ENCODE data around the gene CUL2. TPM values are rescaled to one million over a fixed set of nuclear protein-coding genes. Genes with fewer than 3 reads are reported as not detected.

CUL2 gene
- total and polyA plus RNA-seq, 2 donors (not counting 1 experiment from before 2014, with no cell fraction given) = 7.3 to 36.9 TPM

DNA sequence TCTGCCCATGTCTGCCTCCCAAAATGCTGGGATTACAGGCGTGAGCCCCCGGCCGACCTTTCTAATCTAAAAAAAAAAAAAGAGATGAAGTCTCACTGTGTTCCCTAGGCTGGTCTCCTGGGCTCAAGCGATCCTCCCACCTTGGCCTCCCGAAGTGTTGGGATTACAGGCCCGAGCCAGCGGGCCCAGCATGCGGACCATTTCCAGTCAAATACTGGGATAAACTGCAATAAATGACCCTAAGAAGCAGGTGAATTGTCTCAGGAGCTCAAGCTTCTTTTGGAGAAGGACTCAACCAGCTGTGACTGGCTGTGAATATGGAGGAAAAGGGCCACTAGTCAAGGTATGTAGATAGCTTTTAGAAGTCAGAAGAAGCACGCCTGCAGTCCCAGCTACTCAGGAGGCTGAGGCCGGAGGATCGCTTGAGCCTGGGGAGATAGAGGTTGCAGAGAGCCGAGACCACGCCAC, 36.0 kb upstream of the CUL2 start:
- CTCF ChIA-PET = interaction anchor here (0.6 to 14.9 kb wide), 11 partner anchors 10 to 151 kb away, joined by 3 to 436 read pairs (median 5); partner anchors contain the start of gene CUL2
- Histone ChIP-seq H3K79me2 (ENCODE audit: control insufficient read depth, insufficient read depth, low read length) (peaks cover 18% of the 10 kb centered on the region), H3K36me3 (replicated peaks in 1 of 2; ENCODE audit: control extremely low read depth in 1 of 2, control insufficient read depth in 1 of 2, extremely low read depth in 1 of 2, insufficient read depth in 2 of 2, low read length in 1 of 2) (no peaks in the 10 kb centered on the region), H3K9me3 (ENCODE audit: control extremely low read depth in 1 of 3, control insufficient read depth in 2 of 3, insufficient read depth in 1 of 3, low read length in 2 of 3) (no peaks in the 10 kb centered on the region), H2AFZ (ENCODE audit: insufficient read depth, low read depth, low read length, poor library complexity, severe bottlenecking) (peak overlapping the region; percentile 81), H3K9ac (ENCODE audit: low read length) (peak overlapping the region; percentile 100), H3K27me3 (replicated peaks in 1 of 4; ENCODE audit: control extremely low read depth in 1 of 4, control insufficient read depth in 3 of 4, insufficient read depth in 4 of 4, low read length in 3 of 4) (no peaks in the 10 kb centered on the region), H3K27ac (ENCODE audit: low read length in 2 of 2) (peak overlapping the region; percentile 94 to 100), H4K20me1 (ENCODE audit: control insufficient read depth, insufficient read depth, low read length, poor library complexity, severe bottlenecking) (no peaks in the 10 kb centered on the region), H3K4me3 (ENCODE audit: control extremely low read depth in 1 of 5, extremely low read depth in 1 of 5, insufficient read depth in 1 of 5, low read depth in 2 of 5, low read length in 4 of 5) (peak overlapping the region; percentile 25 to 99 (median 93)), H3K4me2 (replicated peaks; ENCODE audit: low read depth, low read length, poor library complexity, severe bottlenecking) (peak overlapping the region; percentile 92), H3K4me1 (ENCODE audit: control insufficient read depth in 2 of 2, insufficient read depth in 2 of 2, low read length in 2 of 2) (peaks cover 6 to 16% of the 10 kb centered on the region in 2 donors)
- H3K4me1 Mint-ChIP-seq = peaks cover 32% of the 10 kb centered on the region
- H3K27ac Mint-ChIP-seq = peak overlapping the region; percentile 100
- POLR2A ChIA-PET = interaction anchor here (0.5 to 3.2 kb wide), 10 partner anchors 10 to 78 kb away, joined by 3 to 42 read pairs (median 6); partner anchors contain the start of gene CUL2
- no peak for TF ChIP-seq EZH2 (IDR thresholded peaks at IDR 0.05; ENCODE audit: borderline replicate concordance, insufficient read depth, low read depth, low read length, poor library complexity, severe bottlenecking)
- TF ChIP-seq, protein P1, sequence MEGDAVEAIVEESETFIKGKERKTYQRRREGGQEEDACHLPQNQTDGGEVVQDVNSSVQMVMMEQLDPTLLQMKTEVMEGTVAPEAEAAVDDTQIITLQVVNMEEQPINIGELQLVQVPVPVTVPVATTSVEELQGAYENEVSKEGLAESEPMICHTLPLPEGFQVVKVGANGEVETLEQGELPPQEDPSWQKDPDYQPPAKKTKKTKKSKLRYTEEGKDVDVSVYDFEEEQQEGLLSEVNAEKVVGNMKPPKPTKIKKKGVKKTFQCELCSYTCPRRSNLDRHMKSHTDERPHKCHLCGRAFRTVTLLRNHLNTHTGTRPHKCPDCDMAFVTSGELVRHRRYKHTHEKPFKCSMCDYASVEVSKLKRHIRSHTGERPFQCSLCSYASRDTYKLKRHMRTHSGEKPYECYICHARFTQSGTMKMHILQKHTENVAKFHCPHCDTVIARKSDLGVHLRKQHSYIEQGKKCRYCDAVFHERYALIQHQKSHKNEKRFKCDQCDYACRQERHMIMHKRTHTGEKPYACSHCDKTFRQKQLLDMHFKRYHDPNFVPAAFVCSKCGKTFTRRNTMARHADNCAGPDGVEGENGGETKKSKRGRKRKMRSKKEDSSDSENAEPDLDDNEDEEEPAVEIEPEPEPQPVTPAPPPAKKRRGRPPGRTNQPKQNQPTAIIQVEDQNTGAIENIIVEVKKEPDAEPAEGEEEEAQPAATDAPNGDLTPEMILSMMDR (IDR thresholded peaks at IDR 0.05) = no peak
- H3K9me3 Mint-ChIP-seq (ENCODE audit: insufficient read depth) = no peaks in the 10 kb centered on the region
- 77% methylated on average over 13 of the region's 13 CpGs for WGBS (ENCODE audit: insufficient coverage)
- no peak for DNase-seq
- H3K4me3 Mint-ChIP-seq = peak overlapping the region; percentile 81
- no peaks in the 10 kb centered on the region for H3K27me3 Mint-ChIP-seq
- ATAC-seq (ENCODE audit: low read depth) = no peak
- intact Hi-C loops (cut with micrococcal nuclease) = loop anchor here (1.0 to 5.0 kb wide), 4 partner anchors 36 to 516 kb away; partner anchors contain the start of genes CUL2 and FZD8

DNA sequence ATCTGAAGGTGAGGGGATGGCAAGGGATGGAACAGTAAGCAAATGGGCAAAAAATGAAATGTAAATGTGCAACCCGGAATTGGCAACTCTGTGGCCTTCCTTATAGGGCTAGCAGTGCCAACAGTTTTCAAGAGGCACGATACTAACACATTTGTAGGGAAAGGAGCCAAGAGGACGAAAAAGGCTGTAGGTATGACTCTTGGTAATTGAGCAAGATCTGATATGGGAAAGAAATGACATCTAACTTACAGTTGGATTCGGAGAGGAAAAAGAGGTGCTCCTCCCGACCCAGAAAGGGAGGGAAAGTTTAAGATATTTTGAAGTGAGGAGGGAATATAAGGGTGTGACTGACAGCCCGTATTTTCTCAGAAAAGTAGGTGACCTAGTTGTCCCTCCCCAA, 34.4 kb upstream of the CUL2 start:
- Mint-ChIP-seq H3K9me3 (ENCODE audit: insufficient read depth) (no peaks in the 10 kb centered on the region), H3K4me3 (peak overlapping the region; percentile 1), H3K27ac (peak overlapping the region; percentile 0), H3K27me3 (no peaks in the 10 kb centered on the region), H3K4me1 (peaks cover 24% of the 10 kb centered on the region)
- no peak overlapping the region for H3K4me2 ChIP-seq (replicated peaks; ENCODE audit: low read depth, low read length, poor library complexity, severe bottlenecking)
- peaks cover 6 to 16% of the 10 kb centered on the region in 2 donors for H3K4me1 ChIP-seq (ENCODE audit: control insufficient read depth in 2 of 2, insufficient read depth in 2 of 2, low read length in 2 of 2)
- no peaks in the 10 kb centered on the region for H4K20me1 ChIP-seq (ENCODE audit: control insufficient read depth, insufficient read depth, low read length, poor library complexity, severe bottlenecking)
- DNase-seq (no peak), ATAC-seq (ENCODE audit: low read depth) (no peak)
- peaks cover 13% of the 10 kb centered on the region for H3K79me2 ChIP-seq (ENCODE audit: control insufficient read depth, insufficient read depth, low read length)
- no peak overlapping the region for H3K27ac ChIP-seq (ENCODE audit: low read length in 2 of 2)
- WGBS (ENCODE audit: insufficient coverage) = 97% methylated on average over 5 of the region's 6 CpGs
- H3K4me3 ChIP-seq (ENCODE audit: control extremely low read depth in 1 of 5, extremely low read depth in 1 of 5, insufficient read depth in 1 of 5, low read depth in 2 of 5, low read length in 4 of 5) = no peak overlapping the region
- no peaks in the 10 kb centered on the region for H3K36me3 ChIP-seq (replicated peaks in 1 of 2; ENCODE audit: control extremely low read depth in 1 of 2, control insufficient read depth in 1 of 2, extremely low read depth in 1 of 2, insufficient read depth in 2 of 2, low read length in 1 of 2)
- H2AFZ ChIP-seq (ENCODE audit: insufficient read depth, low read depth, low read length, poor library complexity, severe bottlenecking) = no peak overlapping the region
- ChIA-PET POLR2A (no interaction called here), CTCF (interaction anchor here (12.8 to 14.9 kb wide), 2 partner anchors 72 to 91 kb away, joined by 156 to 436 read pairs; no protein-coding TSS in a partner anchor)
- H3K9ac ChIP-seq (ENCODE audit: low read length) = no peak overlapping the region
- no peaks in the 10 kb centered on the region for H3K27me3 ChIP-seq (replicated peaks in 1 of 4; ENCODE audit: control extremely low read depth in 1 of 4, control insufficient read depth in 3 of 4, insufficient read depth in 4 of 4, low read length in 3 of 4)
- TF ChIP-seq EZH2 (IDR thresholded peaks at IDR 0.05; ENCODE audit: borderline replicate concordance, insufficient read depth, low read depth, low read length, poor library complexity, severe bottlenecking) = no peak
- TF ChIP-seq, protein P1 (IDR thresholded peaks at IDR 0.05) = no peak
- H3K9me3 ChIP-seq (ENCODE audit: control extremely low read depth in 1 of 3, control insufficient read depth in 2 of 3, insufficient read depth in 1 of 3, low read length in 2 of 3) = no peaks in the 10 kb centered on the region
- intact Hi-C loops (cut with micrococcal nuclease) = no loop called here

All from B cell (primary cell).